Left kidney (tissue), 2 donors: ENCODE data around the gene HIVEP3. TPM values are rescaled to one million over a fixed set of nuclear protein-coding genes. Genes with fewer than 3 reads are reported as not detected.
"Not testable (repeated sequence)": the region's sequence is repeated elsewhere in the genome, so short reads cannot be mapped to it uniquely, and the experiment has no call there.

Experiments
- DNase-seq: peaks from one replicate; pipeline ENCODE4 v3.0.0-alpha.2; 2013
- polyA plus RNA-seq: library from polyadenylated mRNA; unstranded; fragments of 120-200 nt; gene quantifications from one replicate; pipeline ENCODE4 v1.2.1, GENCODE V29; 2013; ENCODE audit not compliant: insufficient read length

Gene HIVEP3
- polyA plus RNA-seq, 1 donor = 4.0 TPM

- DNase-seq = not testable (repeated sequence)
These were observed 2.5 kb upstream of the HIVEP3 start for GRCh38 chr1:41921271-41921670.

GRCh38 chr1:41920658-41921057 lies 1.9 kb upstream of the HIVEP3 start:
- DNase-seq = no peak

- no peak for DNase-seq
These were observed 1.2 kb upstream of the HIVEP3 start for GRCh38 chr1:41919764-41920397.

- DNase-seq = no peak
These were observed 409 bp upstream of the HIVEP3 start for GRCh38 chr1:41919131-41919530.

GRCh38 chr1:41917835-41918449 lies 780 bp downstream of the HIVEP3 start:
- DNase-seq = peak; percentile 34

- no peak for DNase-seq
These were observed 1.6 kb downstream of the HIVEP3 start for GRCh38 chr1:41917076-41917475.

- DNase-seq = no peak
These were observed 2.7 kb downstream of the HIVEP3 start for GRCh38 chr1:41915786-41916571.

GRCh38 chr1:41914516-41914915 lies 4.2 kb downstream of the HIVEP3 start:
- DNase-seq = no peak

GRCh38 chr1:41913014-41913413 lies 5.7 kb downstream of the HIVEP3 start:
- no peak for DNase-seq

- DNase-seq = no peak
These were observed 10.3 kb downstream of the HIVEP3 start for GRCh38 chr1:41908288-41908895.

GRCh38 chr1:41907446-41907845 lies 11.3 kb downstream of the HIVEP3 start:
- no peak for DNase-seq

GRCh38 chr1:41906943-41907342 lies 11.8 kb downstream of the HIVEP3 start:
- DNase-seq = no peak

GRCh38 chr1:41905093-41905675 lies 13.5 kb downstream of the HIVEP3 start:
- DNase-seq = no peak

GRCh38 chr1:41902664-41903063 lies 16.1 kb downstream of the HIVEP3 start:
- no peak for DNase-seq

GRCh38 chr1:41902159-41902577 lies 16.6 kb downstream of the HIVEP3 start:
- no peak for DNase-seq

- DNase-seq = no peak
These were observed 17.2 kb downstream of the HIVEP3 start for GRCh38 chr1:41901551-41901950.

- no peak for DNase-seq
These were observed 17.9 kb downstream of the HIVEP3 start for GRCh38 chr1:41900603-41901444.

GRCh38 chr1:41898191-41898713 lies 20.5 kb downstream of the HIVEP3 start:
- no peak for DNase-seq

GRCh38 chr1:41895552-41895951 lies 23.2 kb downstream of the HIVEP3 start:
- no peak for DNase-seq

GRCh38 chr1:41894808-41895483 lies 23.8 kb downstream of the HIVEP3 start:
- no peak for DNase-seq
